ENCODE data around the gene MUCL1.

MUCL1 gene

GRCh38 chr12:54890339-54890738, 36.0 kb downstream of the MUCL1 start:
- H3K79me2 ChIP-seq (ENCODE audit: insufficient read depth, low read depth): no peaks in the 10 kb centered on the region
- H3K4me1 ChIP-seq (ENCODE audit: low read depth, poor library complexity, severe bottlenecking): no peaks in the 10 kb centered on the region
- no peak overlapping the region for H3K9ac ChIP-seq
- no peaks in the 10 kb centered on the region for H3K36me3 ChIP-seq (ENCODE audit: insufficient read depth)
- H3K27me3 ChIP-seq (ENCODE audit: insufficient read depth, low read depth): no peaks in the 10 kb centered on the region
- TF ChIP-seq CTCF (conservative IDR thresholded peaks at IDR 0.05; ENCODE audit: low read depth, low read length): no peak
- no peak overlapping the region for H3K27ac ChIP-seq
- H3K4me2 ChIP-seq: no peak overlapping the region
- H3K4me3 ChIP-seq (IDR thresholded peaks at IDR 0.05; ENCODE audit: insufficient read depth, low read depth, low read length): no peak overlapping the region
- H4K20me1 ChIP-seq (ENCODE audit: insufficient read depth): no peaks in the 10 kb centered on the region
- H2AFZ ChIP-seq (ENCODE audit: low read depth): no peak overlapping the region

- H3K9ac ChIP-seq: no peak overlapping the region
- H3K27me3 ChIP-seq (ENCODE audit: insufficient read depth, low read depth): no peaks in the 10 kb centered on the region
- no peaks in the 10 kb centered on the region for H3K4me1 ChIP-seq (ENCODE audit: low read depth, poor library complexity, severe bottlenecking)
- no peak for TF ChIP-seq CTCF (conservative IDR thresholded peaks at IDR 0.05; ENCODE audit: low read depth, low read length)
- H3K4me2 ChIP-seq: no peak overlapping the region
- H3K36me3 ChIP-seq (ENCODE audit: insufficient read depth): no peaks in the 10 kb centered on the region
- H3K4me3 ChIP-seq (IDR thresholded peaks at IDR 0.05; ENCODE audit: insufficient read depth, low read depth, low read length): no peak overlapping the region
- H3K79me2 ChIP-seq (ENCODE audit: insufficient read depth, low read depth): no peaks in the 10 kb centered on the region
- H4K20me1 ChIP-seq (ENCODE audit: insufficient read depth): no peaks in the 10 kb centered on the region
- H3K27ac ChIP-seq: no peak overlapping the region
- no peak overlapping the region for H2AFZ ChIP-seq (ENCODE audit: low read depth)
These were observed 37.6 kb downstream of the MUCL1 start for GRCh38 chr12:54891717-54892478.

Data from KMS-11 (cell line).